A204.1 (cell line): ENCODE results near the gene UNC5B.

Experiments
- FAIRE-seq: peaks from 2 replicates; lab custom pipeline; 2012; peaks lifted over from hg19 to GRCh38; lab: Jason Lieb, UNC

Gene UNC5B

DNA sequence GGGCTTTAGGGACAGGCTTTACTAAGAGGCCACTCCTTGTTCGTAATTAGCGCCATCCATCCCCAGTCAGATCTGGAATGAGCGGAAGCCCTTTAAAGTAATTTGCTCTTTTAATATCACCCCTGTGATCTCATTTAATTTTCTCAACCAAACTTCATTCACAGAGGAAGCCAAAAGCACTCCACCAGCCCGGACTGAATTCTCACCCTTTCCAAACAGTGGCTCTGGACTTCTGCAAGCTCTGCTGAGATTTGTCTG lies 43.1 kb downstream of the UNC5B start:
- FAIRE-seq = no peak

DNA sequence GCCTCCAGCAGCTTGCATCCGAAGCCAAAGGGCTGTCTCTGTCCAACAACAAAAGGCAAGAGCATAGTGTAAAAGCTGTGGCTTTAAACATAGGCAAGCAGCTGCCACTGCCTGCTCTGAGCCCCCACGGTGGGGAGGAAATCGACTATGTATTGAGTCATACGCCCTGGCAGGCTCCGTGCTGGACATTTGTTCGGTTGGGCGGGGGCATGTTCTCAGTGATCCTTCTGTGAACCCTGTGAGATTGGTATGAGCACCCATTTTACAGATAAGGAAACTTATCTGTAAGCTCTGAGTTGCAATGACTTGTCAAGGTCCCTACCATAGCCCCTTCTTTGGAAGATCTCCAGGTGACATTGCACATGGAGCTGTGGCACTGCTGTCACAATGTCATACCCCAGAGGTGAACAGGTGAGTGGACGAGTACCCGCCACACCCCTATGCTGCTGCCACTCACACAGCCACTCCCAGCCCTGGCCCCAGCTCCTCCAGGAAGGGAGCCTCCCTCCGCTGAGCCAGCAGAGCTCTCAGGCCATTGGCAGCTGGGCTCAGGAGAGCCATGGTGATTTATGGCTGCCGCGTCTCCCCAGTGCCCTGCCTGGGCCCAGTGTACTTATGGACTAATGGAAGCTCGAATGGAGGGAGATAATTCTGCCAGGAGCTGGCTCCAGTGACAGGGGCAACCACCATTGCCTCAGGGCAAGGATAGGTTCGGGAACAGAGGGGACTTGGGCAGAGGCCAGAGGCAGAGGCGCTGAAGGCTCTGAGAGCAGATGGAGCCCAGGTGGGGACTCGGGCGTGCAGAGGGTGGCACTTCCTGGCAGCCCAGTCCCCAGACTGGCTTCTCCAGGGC lies 43.7 kb downstream of the UNC5B start:
- FAIRE-seq = no peak

DNA sequence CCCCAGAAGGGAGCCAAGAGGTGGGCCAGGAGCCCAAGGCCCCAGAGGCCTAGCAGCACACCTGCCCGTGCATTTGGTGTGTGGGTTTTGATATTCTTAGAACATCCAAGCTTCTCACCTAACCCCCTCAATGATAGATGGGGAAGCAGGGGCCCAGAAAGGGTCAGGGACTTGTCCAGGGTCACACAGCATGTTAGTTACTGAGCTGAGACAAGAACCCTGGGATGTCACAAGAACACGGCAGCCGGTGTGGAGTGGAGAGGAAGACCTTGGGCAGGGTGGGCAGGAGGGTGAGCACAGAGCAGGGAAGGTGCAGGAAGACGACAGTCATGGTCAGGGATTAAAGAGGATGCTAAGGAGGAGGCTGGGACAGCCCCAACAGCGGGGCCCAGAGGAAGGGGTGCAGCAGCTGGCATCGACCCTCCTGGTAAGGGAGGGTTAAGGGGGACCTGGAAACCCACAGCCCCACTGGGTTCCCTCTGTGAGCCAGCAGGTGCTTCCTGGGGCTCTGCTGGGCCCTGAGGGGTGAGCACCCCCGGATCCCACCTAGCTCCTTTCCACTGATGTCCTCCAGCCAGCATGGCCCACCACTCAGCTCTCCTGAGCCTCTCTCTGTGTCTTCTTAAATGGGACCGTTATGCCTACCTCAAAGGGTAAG lies 44.4 kb downstream of the UNC5B start:
- no peak for FAIRE-seq

DNA sequence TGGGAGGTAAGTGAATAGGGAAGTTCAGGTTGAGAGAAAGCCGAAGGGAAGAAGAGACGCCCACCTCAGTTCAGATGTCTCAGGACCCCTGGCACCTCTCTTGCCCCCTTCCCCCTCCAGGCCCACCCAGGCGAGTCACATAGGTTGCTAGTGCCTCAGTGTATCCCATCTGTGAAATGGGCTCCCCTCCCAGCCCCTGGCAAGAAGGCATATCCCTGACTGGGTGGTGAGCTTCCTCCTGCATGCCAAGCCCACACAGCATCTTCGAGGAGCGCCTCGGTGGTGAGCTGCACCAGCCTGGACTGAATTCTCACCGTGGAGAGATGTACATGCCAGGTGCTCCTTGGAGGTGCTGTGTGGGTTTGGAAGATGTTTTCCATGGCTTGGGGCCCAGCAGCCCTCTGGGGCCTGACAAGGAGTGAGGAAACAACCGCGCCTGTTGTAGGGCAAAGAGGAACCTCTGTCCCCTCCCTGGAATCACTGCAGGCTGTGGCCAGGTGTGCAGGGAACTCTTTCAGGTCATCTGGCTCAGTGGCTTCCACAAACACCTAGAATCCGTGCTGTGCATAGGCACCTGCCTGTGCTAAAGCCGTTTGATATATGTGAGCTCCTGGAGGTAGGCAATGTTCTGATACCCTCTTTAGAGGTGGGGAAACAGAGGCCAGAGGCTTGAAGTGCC lies 45.1 kb downstream of the UNC5B start:
- no peak for FAIRE-seq

DNA sequence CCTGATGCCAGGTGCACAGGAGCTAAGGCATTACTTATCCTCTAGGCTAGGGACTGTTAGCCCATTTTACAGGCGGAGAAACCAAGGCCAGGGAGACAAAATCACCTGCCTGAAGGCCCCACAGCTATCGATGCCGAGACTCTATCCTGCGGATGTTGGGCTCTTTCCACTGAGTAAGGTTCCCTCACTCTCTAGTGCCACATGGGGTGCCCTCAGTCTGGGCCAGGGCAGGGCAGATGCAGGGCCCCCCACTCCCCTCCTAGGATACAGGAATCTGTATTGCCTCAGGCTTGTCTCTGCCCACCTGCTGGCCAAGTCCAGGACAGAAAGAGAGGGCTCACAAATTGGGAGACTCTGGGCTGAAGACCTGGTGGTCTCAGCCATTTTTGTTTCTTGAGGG lies 45.7 kb downstream of the UNC5B start:
- no peak for FAIRE-seq

DNA sequence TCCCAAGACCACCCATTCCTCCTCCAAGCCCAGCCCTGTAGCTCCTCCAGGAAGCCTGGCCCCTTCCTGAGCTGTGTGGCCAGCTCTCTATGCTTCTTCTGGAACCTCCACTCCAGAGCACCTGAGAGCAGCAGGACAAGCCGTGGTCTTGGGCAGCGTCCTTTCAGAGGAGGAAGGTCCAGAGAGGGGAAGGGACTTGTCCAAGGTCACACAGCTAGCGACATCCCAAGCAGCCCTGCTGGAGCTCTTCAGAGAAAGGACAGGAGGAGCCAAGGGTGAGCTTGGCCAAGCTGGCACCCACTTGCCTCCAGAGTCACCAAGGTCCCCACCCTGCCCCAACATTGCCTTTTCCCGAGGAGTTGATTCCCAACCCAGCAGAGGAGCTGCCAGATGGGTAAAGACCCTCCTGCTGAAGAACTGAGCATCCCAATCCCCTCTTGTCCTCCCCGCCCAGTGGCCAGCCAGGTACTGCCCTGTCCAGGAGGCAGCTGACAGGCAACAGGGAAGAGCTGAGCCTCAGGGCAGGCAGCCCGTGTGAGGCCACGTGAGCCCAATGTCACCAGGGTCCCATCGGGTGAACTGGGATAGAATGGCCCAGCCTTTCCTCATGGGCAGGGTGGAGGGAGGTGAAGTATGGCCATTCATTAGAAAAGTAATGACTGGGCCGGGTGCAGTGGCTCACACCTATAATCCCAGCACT lies 46.2 kb downstream of the UNC5B start:
- FAIRE-seq = no peak

DNA sequence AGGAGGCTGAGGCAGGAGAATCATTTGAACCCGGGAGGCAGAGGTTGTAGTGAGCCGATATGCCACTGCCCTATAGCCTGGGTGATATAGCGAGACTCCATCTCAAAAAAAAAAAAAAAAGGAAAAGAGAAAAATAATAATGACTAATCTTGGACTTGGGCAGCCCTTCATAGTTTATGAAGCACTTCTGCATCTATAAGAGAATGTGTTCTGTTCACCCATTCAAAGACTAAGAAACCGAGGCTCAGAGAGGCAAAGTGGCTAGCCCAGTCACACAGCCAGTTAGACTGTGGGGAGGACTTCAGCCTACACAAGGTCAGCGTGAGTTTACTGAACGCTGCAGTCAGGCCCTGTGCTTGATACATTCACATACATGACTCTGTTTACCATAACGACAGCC lies 46.9 kb downstream of the UNC5B start:
- no peak for FAIRE-seq

DNA sequence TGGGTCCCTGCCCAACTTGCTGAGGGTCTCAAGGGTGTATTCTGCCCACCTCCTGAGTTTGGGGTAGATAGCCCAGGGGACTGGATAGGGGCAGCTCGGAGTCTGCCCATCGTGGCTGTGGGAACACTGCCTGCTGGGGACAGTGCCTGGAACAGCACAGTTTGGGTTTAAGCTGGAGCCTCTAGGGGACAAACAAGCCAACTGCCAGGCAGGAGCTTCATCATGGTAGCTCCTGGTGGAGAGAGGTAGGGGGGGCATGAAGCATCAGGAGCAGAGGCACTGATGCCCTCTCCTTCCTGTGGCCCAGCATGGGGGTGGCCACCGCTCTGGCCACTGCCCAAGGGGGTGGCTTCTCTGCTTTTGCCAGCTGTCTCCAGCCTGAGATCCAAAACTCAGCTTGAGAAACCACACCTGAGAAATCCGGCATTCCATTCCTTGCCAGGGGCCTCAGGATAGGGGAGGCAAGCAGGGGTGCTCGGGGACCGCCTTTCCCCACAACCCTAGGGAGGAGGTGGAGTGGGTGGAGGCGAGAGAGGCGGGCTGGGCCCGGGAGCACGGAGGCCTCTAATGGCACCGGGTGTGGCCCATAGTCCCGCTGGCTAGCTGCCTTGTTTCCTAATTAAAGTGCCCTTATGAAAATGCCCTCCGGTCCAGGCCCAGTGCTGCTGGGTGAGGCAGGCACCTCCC lies 47.6 kb downstream of the UNC5B start:
- FAIRE-seq = no peak

DNA sequence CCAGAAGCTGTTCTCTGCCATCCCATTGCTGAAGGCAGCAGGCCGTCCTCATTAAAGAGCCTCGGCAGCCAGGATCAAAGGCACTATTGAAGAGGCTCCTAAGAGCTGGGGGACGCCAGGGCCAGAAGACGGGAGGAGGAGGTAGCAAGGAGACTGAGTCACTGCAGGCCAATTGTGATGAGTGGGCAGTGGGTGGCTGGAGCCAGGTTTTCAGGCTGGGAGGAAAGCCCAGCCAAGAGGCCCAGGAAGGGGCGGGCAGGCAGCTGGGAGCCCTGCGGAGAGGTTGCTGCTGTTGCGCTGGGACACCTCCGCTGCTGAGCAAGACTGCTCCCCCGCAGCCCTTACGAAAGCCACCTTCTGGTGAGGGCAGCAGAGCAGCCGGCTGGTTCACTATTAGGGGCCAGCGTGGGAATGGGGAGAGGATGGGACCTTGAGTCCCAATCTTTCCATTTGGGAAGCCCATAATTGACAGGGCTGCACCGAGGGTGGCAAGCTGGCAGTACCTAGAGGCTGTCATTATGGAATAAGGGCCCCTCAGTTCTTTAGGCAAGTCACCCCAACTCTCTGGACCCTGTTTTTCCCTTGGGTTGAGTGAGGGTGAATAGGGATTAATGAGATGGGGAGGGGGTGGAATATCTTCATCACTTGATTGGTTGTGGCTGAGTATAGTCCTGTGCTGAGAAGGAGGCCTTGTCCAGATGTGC lies 48.4 kb downstream of the UNC5B start:
- FAIRE-seq = no peak

DNA sequence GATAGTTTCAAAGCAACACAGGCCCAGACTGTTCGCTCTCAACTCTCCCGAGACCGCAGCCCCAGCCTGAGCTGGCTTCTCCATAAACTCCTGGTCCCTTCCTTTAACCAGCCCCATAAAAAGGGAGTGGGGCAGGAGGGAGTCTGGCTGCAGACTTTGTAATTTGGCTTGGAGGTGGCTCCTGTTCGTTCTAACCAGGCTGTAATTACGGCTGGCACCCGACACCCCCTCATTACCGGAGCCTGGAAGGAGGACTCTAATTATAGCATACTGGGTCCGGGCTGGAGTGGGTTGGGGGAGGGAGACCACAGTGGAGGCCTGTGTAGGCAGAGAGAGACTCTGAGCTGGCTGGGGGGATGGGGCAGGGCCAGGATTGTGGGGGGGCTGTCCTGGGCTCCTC lies 49.7 kb downstream of the UNC5B start:
- FAIRE-seq = no peak

DNA sequence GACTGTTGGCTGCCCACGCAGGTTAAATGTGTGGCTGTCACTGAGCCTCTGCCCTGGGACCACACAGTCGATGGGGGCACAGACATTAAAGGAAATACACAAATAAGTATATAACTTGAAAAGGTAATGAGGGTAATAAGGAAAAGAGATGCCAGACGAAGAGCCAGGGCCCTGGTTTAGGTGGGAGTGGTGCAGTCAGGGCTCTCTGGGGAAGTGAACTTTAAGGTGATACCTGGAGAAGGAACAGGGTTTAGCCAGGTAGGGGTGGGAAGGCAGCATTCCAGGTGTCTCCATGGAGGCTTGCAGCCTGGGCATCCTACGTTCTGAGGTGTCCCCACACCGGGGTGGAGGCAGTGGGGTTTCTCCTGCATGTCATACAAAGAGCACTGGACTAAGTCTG lies 50.4 kb downstream of the UNC5B start:
- no peak for FAIRE-seq

DNA sequence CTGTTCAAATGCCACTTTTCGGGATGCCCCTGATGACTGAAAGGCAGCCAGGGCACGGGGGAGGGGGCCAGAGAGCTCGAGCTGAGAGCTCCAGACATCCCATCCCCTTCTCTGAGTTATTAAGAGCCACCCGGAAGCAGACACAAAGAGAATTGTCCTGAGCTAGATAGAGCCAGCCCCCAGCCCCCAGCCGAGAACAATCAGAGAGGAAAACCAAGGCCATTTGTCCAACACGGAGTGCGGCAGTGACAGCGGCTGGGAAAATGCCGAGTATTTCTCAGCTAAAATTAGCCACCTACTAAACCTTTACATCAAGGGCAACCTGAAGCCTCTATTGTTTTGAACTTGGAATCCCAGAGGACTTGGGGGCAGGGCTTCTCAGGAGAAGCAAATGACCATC lies 51.0 kb downstream of the UNC5B start:
- no peak for FAIRE-seq

DNA sequence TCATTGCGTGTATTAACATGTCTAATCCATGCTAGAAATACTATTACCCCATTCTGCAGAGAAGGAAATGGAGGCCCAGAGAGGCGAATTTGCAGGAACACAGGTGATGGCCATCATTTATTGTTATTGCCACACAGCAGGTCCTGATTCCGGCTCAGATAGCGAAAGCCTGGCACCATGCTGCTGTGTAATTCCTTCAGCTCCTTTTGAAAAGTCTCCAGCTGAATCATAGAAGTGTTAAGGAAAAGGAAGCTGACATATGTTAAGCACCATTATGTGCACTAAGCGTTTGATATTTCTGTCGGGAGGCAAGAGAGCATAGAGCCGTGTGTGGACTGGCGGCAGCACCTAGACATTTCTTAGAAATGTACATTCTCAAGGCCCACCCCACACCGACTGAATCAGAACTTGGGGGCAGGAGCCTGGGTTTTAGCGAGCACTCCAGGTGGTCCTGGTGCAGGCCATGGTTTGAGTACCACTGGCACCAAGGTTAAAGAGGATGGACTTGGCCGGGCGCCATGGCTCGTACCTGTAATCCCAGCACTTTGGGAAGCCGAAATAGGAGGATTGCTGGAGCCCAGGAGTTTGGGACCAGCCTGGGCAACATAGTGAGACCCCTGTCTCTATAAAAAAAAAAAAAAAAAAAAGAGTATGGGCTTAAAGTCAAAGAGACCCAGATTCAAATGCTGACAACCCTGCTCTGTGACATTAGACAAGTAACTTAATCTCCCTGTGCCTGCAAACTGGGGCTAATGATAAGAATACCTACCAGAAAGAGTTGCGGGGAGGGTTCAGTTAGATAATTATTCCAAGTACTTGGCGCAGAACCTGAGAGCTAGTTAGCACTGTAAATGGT lies 52.2 kb downstream of the UNC5B start:
- FAIRE-seq = no peak

DNA sequence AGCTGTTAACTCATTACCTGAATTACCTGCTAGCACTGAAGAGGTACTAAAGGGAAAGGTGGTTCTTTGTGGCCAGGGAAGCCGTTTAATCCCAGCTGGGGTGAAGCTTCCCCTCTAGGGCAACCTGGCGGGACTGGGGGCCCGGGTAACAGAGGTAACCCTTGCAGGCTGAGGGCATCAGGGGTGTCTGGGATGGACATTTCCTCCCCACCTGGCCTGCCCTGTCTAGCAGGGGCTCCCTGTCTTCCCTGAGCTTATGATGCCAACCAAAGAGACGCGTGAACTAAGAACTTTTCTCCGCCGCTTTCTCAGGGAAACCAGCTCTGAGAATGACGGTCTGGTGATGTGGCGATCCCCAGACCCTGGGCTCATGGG lies 52.8 kb downstream of the UNC5B start:
- no peak for FAIRE-seq

DNA sequence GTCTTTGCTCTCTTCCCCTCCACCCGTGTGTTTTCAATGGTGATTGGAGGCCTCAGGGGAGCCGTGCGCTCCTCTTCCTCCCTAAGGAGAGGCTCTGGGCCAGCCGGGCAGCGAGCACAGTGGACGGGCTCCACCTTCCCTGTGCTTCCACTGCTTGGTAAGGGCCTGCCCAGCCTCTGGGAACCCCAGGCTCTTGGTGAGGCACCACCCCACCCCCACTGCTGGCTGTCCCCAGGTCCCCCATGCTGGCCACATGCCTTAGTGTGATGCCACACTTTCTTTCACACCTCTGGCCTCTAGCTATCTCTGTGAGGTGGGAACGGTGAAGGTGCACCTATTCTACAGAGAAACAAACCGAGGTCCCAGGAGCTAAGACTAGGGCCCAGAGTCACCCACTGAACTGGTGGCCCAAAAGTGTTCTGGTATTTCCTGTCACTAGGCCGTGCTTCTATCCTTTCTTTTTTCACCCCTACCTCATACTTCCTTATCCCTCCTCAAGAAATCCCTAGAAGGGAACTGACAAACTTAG lies 53.3 kb downstream of the UNC5B start:
- no peak for FAIRE-seq

DNA sequence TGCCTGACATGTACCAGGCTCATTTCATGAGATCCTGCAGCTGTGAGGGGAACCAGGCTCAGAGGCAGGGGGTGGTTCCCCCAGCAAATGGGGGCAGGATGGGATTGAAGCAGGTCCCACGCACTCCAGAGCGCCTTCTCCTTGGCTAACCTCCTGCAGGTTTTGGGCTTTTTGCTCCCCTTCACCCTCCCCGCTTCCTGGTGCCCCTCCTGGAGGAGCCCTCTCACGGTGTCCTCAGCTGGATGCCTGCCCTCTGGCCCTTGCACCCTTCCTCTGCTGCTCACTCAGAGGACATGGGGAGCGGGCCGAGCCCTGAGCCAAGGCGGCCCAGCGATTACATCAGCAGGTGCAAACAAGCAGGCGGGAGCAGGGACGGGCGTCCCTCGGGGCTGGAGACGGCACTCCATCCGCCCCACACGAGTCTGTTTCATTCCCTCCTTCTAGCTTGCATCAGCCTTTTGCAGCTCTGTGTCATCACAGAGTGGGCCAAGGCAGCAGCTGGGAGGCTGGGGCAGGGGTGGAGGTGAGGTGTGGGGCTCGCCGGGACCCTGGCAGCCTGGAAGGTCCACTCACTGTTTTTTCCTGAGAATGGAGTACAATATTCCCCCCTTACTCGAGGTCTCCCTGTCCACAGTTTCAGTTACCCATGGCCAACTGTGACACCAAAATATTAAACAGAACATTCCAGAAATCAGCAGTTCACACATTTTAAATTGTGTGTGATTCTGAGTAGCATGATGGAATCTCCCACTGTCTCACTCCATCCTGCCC lies 54.0 kb downstream of the UNC5B start:
- FAIRE-seq = no peak

DNA sequence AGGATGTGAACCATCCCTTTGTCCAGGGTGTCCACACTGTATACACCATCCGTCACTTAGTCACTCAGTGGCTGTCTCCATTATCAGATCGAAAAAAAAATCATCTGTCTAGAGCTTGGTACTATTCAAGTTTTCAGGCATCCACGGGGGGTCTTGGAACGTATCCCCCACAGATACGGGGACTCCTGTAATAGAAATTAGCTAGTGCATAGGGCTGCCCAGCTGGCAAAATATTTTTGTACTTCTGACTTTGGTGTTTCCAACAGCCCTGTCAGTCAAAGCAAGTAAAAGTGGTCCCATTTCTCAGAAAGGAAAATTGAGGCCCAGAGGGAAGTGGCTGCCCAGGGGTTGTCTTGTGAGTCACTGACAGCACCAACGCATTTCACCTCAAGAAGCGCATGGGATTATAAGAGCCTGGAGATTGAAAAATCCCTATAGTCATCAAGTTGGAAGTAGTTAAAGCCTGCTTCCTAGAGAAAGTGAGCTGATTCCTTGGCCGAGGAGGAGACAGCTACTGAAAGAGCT lies 54.6 kb downstream of the UNC5B start:
- FAIRE-seq = no peak

DNA sequence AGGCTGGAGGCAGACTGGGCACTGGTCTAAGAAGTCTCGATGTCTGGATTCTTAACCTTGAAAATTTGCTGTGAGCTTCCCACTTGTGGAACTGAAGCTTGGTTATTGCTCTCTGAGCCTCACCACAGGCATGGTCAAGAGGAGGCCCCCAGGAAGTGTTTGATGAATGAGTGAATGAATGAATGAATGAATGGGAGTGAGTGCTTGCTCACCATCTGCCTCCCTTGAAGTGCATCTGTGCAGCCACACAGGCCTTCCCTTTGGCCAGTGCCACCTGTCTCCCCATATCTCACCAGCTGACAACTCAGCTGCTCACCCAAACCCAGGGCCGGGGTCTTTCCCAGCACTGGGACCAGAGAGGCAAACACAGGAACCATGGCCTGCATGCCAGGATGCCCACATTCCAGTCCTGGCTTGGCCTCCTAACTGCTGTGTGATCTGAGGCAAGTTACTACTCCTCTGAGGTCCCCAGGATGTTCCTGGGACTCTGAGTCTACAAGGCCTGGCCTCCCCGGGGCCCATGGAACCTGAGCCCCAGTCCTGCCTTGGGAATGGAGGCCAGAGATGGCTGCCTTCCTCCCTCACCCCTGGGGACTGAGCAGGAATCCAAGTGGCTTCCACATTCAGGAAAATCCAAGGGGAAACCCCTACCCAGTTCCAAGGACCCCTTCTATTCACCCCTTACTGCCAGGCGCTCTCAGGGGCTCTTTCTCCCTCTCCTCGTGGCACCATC lies 55.3 kb downstream of the UNC5B start:
- FAIRE-seq = no peak

DNA sequence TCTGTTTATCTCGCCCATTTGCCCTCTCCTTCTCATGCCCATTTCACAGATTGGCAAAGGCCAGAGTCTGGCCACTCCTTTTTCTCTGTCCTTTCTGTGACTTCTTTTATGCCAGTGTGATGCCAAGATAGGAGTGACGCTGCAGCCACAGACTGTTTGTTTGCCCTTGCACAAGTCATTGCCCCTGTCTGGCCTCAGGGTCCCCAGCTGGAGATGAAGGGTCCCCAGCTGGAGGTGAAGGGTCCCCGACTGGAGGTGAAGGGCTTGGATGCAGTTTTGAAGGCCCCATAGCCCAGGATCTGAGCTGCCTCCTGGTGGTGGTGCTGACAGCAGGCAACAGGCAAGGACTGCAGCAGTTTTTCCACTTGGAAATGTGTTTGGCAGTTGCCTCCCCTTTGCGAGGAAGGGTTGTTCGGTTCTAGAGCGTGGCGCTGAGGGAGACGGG lies 55.9 kb downstream of the UNC5B start:
- FAIRE-seq = no peak
